GM20431 (cell line): ENCODE results near the gene MMP11.

Experiments used
- in situ Hi-C: fragments of 300-500 bp; cut with MseI, MboI; formaldehyde crosslinking; loops from one replicate; pipeline ENCODE4 v1.15.0; 2020; ENCODE audit warnings: low sequenced_read_pairs; ENCODE audit not compliant: unreplicated experiment

Gene MMP11

GRCh38 chr22:23826510-23827350 lies 54.1 kb downstream of the MMP11 start:
- in situ Hi-C loops: no loop called here

DNA sequence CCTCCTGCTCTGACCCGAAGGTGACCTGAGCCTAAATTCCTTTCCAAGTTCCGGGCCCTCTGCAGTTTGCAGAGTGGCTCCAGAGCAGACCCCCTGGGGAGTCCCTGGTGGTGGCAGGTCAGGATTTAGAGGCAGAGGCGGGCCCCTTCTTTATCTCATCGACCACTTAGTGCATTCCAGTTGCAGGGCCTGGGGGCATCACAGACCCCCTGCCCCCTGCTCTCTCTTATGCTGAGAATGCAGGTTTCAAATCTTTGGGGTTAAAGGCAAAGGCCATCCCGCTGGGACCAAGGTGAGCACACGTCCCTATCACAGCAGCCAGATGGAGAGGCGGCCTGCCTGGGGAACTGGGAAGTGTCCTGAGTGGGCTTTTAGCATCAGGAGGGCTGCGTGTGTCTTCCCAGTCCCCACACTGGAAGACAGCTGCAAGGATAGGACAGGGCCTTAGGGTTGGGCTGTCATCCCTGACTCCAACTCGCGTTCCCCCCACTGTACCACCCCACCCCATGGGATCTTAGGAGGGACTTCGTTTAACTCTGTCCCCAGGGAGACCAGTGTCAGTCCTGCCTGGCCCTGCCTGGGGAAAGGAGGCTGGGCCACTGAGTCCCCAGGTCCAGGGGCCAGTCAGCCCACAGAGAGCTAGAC lies 54.8 kb downstream of the MMP11 start:
- in situ Hi-C loops: no loop called here

DNA sequence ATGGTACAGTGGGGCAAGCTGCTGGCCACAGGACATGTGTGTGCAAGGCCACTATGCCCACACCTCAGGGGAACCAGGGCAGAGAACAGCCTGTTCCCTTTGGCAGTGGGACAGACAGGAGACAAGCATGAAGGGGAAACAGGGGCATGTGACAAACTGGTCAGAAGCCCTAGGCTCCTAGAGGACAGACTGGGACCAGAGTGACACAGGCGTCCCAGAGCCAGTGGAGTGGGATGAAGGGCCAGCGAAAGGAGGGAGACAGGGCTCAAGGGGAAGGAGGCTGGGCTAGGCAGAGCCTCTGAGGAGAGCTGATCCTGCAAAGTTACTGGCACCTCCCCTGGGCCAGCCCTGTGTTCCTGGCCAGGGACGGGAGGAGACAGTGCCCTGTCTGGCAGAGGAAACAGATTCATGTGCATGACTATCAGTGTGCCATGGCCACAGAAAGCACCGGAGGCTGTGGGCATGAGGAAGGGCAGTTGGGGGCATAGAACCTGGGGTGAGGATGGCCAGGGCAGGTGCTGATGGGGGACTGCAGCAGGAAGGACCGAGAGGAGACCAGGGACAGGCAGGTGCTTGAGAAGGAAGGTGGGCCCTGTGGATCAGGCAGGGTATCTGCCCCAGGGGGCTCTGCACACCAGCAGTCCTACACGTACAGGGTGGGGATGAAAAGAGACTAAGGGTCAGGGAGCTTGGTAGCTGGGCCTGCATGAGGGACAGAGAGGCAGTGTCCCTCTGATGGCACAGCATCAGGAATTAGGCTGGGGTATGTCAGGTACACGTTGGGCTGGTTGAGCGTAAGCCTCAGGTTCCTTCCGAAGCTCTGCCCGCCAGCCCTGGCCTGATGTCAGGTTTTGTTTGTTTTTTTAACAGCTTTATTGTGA lies 56.4 kb downstream of the MMP11 start:
- in situ Hi-C loops: no loop called here

GRCh38 chr22:23829845-23830372 lies 57.3 kb downstream of the MMP11 start:
- in situ Hi-C loops: no loop called here

DNA sequence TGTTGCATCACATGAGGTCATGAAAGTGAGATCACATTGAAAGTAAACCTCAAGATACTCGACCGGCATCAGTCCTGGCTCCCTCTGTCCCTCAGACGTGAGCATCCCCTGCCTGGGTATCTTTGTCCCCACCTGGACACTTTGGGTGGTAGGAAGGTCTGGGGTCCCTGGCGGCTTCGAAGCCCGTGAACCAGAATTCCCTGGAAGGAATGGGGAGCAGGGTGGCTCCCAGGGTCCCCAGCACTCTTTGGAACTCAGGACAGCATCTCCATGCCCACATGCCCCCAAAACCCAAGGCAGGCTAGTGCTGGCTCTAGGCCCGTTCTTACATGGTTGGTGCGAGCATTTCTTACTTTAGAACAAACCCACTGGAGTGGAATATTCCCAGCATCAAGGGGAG lies 58.6 kb downstream of the MMP11 start:
- in situ Hi-C loops: no loop called here

DNA sequence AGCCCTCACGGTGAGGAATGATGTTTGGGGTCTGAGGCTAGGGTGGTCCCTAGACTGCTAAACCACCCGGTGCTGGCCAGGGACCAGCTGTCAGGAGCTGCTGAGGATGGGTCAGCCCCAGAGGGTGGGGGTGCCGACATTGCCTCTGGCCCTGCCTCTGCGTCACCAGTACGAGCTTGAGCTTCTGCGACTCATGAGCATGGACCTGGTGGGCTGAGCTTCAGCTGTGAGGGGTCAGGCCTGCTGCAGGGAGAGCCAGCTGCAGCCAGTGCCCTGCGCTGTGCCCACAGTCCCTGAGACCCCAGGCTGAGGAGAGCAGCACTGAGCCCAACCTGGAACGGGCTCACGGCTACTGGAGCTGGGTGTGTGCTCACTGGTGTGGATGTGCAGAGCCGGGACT lies 59.1 kb downstream of the MMP11 start:
- in situ Hi-C loops: no loop called here

DNA sequence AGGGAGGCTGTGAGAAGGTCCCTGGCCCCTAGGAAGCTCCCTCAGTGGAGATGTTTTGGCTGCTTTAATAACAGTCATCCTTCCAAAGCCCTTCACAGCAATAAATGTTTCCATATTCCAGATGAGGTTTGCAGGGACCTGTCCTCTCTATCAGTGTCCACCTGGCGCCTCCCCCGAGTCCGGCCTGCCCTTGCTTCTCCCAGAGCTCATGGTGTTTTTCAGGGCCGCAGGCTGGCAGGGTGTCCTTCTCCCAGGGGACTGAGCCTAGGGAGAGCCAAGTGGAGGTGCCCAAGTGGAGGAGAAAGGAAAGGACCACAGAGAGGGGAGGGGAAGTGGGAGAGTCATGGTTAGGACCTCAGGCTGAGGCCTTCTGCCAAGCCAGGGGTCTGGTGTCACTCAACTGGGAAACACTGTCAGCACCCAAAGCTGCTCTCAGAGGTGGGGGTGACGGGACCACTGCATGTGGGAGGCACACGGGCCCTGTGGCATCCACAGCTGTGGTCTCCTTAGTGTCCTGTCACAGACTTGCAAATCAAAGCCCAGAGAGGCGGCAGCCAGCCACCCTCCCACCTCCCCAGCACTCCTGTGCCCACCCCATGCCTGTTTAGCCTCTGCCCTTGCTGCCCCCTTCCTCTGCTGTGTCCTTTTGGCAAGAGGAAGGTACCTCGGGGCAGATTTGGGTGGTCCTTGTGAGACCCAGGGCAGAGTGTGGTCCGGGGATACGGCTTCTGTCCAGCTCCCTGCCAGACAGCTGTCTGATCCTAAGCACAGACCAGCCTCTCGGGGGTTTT lies 59.8 kb downstream of the MMP11 start:
- in situ Hi-C loops: no loop called here

DNA sequence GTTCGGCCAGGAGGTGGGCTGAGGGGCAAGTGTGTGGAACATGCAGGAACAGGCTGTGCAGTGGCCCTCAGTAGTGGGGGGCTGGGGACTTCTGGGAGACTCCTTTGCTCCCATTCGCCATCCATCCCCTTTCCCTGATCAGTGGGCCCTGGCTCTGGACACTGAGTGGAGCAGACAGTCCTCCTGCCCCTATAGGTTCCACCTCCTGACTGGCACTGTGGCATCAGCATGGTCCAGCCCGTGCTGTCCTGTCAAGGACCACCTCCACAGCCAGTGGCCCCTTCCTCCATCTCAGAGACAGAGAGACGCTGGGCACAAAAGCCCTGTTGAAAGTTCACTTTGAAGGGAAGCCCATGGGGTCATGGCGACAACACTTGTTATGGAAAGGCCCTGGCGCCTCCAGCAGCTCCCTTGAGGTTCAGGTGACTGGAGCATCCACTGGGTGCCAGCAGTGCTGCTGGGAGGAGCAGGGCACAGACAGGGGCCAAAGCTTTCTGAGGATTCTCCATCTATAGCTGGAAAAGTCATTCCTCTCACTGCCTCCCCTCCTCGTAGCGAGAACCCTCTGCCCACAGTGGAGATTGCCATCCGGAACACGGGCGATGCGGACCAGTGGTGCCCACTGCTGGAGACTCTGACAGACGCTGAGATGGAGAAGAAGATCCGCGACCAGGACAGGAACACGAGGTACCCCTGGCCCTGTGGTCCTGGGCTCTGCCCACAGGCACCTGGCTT lies 60.5 kb downstream of the MMP11 start:
- in situ Hi-C loops: no loop called here
